Activated CD4-positive, alpha-beta T cell treated with anti-CD3 and anti-CD28 coated beads, Interleukin-2, Interleukin-6, amounts not matched to agents 100 ng/mL and 50 ng/mL, durations not matched to agents 16 hours and 8 hours (primary cell): Measurements from ENCODE around the gene PTPN6.
"Not testable (repeated sequence)": the region's sequence is repeated elsewhere in the genome, so short reads cannot be mapped to it uniquely, and the experiment has no call there.

Experiments
- DNase-seq: peaks from one replicate; pipeline ENCODE4 v3.0.0-alpha.2; 2020

The PTPN6 gene

DNA sequence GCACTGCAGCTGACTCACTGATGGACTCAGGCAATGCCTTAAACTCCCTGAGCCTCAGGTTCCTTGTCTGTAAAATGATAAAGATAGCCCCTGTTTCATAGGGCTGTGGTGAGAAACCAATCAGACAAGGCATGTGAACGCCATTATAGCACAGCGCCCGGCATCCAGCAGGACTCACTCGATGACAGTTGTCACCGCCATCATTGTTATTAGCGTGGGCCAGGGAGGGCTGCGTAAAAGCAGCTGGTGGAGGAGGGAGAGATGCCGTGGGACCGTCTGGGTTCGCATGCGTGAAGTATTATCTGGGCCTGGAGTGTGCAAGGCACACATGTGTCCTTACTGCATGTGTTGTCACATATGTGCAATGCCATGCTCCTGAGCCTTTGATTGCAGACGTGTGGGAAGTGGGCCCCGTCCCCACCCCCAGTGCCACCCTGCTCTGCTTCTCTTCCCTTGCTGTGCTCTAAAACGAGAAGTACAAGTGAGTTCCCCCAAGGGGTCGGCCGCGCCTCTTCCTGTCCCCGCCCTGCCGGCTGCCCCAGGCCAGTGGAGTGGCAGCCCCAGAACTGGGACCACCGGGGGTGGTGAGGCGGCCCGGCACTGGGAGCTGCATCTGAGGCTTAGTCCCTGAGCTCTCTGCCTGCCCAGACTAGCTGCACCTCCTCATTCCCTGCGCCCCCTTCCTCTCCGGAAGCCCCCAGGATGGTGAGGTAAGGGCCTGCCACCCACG lies at the start of gene PTPN6:
Gene PTPN6 (plus strand): TSS at position 546 of the 730 bp plus-strand sequence. CDS start 157 bp downstream, at position 703.
- peak; percentile 80 for DNase-seq

DNA sequence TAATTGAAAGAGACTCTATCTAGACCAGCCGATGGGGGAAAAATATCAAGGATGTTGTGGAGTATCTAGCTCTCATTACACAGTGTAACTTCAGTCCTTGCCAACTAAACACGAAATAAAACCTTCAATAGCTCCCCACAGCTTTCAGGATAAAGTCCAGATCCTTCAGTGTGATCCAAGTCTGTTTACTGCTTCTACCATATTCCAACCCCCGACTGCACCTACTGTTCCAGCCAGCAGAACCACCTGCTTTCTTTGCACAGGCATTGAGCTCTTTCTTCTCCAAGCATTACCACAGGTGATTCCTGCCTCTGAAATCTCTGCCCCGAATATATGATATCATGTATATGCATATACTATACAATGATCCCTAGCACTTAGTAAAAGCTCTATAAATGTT lies 48.7 kb upstream of the PTPN6 start:
- DNase-seq = no peak

DNA sequence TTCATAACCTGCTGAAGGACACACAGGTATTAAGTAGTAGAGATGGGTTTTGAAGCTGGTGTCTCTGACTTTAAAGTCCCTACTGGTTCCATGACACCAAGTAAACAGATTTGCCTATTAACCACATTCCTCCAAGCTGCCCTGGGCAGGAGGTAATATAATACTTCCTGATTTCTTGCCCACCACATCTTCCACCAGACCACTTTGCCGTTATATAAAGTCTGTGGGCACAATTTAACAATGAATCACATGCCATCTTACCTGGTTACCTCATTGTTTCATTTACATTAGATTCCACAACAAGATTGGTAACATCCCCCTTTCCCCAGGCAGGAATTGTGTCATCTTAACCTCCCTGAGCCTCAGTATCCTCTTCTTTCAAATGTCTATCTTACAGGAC lies 47.4 kb upstream of the PTPN6 start:
- no peak for DNase-seq

DNA sequence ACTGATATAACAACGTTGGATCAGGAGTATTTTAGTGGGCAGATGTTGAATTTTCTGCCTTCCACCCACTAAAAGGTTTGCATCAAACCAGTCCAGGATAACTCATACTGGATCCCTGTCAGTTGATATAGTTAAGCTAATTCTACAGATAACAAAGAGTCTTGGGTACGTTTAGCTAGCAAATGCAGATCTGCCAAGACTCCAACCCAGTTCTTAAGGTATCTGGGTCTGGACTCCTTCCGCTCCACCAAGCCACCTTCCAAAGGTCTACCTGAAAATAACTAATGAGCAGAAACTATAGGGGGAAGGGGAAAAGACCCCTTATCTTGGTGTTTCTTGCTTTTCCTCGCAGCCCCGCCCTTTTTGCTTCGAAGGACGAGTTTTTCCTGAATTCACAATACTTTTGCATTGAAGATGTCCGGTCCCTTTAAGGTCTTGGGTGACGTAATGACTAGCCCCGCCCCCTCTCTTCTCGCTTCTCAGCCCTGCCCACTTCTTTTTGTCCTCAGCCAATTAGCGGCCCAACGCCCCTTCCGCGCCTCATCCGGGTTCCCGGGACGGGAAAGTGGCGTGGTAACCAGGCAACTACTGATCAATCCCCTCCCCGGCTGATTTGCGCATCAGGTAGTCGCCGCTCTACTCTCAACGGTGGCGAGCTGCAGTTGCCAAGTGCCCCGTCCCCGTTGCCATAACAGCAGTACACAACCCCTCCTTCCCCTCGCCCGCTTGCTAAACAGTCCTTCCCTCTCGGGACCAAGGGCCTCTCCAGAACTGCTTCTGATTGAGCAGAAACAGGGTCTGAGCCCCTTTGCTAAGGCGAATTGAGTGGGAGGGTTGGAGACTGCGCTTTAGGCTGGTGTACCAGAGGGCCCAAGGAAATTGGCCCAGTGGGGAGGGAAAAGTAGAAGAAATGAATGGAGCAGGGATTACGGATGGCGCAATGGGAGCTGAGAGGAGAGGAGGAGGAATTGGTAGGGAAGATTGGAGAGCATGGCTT lies 46.6 kb upstream of the PTPN6 start, which contains the start of gene LRRC23:
Gene LRRC23 (plus strand): TSS at position 543 of the 997 bp plus-strand sequence. CDS start 812 bp downstream, outside the sequence.
- peak; percentile 99 for DNase-seq

DNA sequence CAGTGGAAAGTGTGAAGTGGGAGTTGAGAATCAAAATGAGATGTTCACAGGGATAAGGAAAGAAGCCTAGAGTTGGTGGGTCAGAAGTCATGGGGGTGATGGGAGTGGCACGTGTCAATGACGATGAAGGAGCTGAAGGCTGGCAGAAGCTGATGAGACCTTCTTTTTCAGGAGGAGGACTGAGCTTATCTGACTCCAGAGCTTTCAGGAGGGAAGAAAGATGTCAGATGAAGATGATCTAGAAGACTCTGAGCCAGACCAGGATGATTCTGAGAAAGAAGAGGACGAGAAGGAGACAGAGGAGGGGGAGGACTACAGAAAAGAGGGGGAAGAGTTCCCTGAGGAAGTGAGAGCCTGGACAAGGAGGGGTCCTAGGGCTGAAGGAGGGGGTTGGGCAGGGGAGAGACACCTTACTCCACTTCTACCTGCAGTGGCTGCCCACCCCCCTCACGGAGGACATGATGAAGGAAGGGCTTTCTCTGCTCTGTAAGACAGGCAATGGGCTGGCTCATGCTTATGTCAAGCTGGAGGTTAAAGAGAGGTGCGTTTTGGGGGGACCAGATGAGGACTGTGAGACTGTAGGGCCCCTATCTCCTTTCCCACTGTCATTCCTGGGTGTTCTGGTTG lies 45.6 kb upstream of the PTPN6 start:
- DNase-seq = no peak

GRCh38 chr12:6908141-6908540 lies 43.0 kb upstream of the PTPN6 start:
- not testable (repeated sequence) for DNase-seq

GRCh38 chr12:6909421-6910145 lies 41.6 kb upstream of the PTPN6 start:
- DNase-seq = no peak

DNA sequence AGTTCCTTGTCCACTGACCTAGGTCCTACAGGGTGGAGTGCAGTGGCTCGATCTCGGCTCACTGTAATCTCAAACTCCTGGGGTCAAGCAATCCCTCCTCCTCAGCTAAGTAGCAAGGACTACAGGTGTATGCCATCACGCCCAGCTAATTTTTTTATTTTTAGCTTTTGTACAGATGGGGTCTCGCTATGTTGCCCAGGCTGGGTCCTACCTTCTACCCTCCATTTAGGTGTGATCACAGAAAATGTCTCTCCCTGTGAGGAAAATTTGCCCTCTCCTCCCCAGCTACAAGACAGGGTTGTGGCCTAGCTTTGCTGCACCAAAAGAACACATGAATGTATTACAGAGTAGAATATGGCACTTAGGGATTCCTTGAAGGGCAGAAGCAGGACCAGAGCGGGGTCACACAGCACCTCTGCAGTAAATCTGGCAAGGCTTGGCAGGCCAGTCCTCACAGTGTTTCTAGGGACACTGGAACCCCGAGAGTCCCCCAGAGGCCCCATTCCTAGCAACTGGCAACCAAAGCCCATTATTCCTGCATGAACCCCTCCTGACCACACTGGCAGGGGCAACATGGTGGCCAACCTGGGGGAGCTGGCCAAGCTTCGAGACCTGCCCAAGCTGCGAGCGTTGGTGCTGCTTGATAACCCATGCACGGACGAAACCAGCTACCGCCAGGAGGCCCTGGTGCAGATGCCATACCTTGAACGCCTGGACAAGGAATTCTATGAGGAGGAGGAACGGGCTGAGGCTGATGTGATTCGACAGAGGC lies 38.8 kb upstream of the PTPN6 start:
- DNase-seq = no peak

GRCh38 chr12:6914246-6914946 lies 36.8 kb upstream of the PTPN6 start, which contains the start of gene ENO2:
Gene ENO2, plus strand, starts transcription at chr12:6914580. Its CDS starts 1,253 bp downstream, at chr12:6915833.
- peak; percentile 85 for DNase-seq

GRCh38 chr12:6914947-6915788 lies 36.0 kb upstream of the PTPN6 start:
- DNase-seq = no peak

GRCh38 chr12:6915789-6916285 lies 35.3 kb upstream of the PTPN6 start:
- no peak for DNase-seq

DNA sequence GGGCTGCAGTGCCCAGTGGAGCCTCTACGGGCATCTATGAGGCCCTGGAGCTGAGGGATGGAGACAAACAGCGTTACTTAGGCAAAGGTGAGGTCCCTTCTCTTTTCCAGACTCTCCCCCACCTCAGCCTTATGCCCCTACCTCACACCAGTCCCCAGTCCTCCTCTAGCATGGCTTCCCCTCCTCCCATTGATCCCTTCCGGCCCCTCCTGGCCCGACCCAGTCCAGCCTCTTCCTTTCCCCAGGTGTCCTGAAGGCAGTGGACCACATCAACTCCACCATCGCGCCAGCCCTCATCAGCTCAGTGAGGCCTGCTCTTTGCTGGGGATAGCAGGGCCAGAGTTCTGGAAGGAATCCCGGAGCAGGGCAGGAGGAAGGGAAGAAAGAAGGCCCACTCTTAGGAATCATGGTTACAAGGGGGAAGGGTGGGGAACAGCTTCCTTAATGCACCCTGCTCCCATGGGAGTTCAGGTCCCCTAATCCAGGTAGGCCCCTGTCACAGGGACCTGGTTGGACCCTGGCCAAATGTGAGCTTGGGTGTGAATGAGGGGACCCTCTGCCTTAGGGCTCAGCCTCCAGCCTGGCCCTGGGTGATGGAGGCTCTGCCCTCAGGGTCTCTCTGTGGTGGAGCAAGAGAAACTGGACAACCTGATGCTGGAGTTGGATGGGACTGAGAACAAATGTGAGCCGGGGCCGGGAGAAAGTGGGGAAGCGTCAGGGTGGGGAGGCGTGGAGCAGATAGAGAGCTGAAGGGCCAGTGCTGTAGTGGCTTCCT lies 34.5 kb upstream of the PTPN6 start:
- no peak for DNase-seq

GRCh38 chr12:6917491-6918231 lies 33.5 kb upstream of the PTPN6 start:
- DNase-seq = no peak

DNA sequence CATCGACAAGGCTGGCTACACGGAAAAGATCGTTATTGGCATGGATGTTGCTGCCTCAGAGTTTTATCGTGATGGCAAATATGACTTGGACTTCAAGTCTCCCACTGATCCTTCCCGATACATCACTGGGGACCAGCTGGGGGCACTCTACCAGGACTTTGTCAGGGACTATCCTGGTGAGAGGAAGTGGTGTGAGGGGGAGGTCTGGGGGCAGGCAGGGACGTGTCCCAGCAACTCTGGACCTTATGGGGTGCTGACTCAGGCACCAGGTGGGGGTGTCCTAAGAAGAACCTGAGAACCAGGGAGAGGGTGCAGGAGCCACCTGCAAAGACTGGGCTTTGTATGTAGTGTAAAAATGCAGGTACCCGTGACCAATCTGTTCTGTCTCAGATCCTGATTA lies 31.6 kb upstream of the PTPN6 start:
- no peak for DNase-seq

DNA sequence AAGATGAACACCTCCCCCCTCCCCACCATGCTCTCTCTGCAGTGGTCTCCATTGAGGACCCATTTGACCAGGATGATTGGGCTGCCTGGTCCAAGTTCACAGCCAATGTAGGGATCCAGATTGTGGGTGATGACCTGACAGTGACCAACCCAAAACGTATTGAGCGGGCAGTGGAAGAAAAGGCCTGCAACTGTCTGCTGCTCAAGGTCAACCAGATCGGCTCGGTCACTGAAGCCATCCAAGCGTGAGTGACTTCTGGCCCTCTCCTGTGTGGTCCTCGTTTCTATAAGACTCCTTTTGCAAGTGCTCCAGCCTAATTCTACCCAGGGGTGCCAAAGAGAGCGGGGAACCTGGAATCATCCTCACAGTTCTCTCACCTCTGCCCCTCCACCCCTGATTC lies 29.6 kb upstream of the PTPN6 start:
- DNase-seq = no peak

DNA sequence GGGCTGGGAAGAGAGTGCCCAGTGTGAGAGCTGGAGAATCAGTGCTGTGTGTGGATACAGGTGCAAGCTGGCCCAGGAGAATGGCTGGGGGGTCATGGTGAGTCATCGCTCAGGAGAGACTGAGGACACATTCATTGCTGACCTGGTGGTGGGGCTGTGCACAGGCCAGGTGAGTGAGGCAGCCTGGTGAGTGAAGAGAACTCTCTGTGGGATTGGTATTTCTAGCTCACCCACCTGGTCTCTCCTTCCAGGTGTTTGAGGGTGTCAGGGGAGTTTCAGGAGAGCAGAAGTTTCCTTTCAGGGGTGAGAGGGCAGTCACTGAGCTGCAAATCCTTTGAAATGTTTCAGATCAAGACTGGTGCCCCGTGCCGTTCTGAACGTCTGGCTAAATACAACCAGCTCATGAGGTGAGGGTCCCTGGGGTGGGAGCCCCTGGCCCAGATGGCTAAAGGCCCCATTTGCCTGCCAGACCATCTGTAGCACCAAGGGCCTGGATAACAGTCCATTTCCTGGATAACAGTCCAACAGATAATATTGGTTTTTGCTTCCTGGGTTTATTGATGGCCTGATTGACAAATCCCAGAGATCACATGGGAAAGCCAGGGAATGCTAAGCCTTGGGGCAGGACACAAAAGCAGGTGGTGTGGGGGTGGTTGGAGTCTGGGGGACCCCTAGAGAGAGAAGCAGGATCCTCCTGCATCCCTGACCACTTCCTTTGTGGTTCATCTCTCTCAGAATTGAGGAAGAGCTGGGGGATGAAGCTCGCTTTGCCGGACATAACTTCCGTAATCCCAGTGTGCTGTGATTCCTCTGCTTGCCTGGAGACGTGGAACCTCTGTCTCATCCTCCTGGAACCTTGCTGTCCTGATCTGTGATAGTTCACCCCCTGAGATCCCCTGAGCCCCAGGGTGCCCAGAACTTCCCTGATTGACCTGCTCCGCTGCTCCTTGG lies 28.9 kb upstream of the PTPN6 start:
- DNase-seq = no peak
